ENCODE measurements around the gene MRC1. TPM values are rescaled to one million over a fixed set of nuclear protein-coding genes. Genes with fewer than 3 reads are reported as not detected.

The MRC1 gene
- total and polyA plus RNA-seq, 2 of the 8 experiments (the other 6 are each of a cell fraction or from before 2014, with no cell fraction given), result 0.03 to 0.06 TPM

- TF ChIP-seq GABPA (IDR thresholded peaks at IDR 0.05; ENCODE audit: borderline replicate concordance, insufficient read depth, low read length) (no peak), CTBP2 (IDR thresholded peaks at IDR 0.05; ENCODE audit: borderline replicate concordance, insufficient read depth, insufficient read length, low read length) (no peak), BCL11A (IDR thresholded peaks at IDR 0.05; ENCODE audit: low read depth in 2 of 2, low read length in 2 of 2) (no peak), CTCF (IDR thresholded peaks at IDR 0.05; ENCODE audit: control extremely low read depth in 1 of 3, insufficient read depth in 1 of 3, low read depth in 1 of 3, low read length in 3 of 3) (no peak), NRF1 (IDR thresholded peaks at IDR 0.05; ENCODE audit: low read depth, low read length) (no peak), SP4 (IDR thresholded peaks at IDR 0.05; ENCODE audit: low read length) (no peak)
Observed at GRCh38 chr10:17871036-17871435, 61.9 kb downstream of the MRC1 start (continued).
